M059J (cell line): Measurements from ENCODE around the gene TGIF2. TPM values are rescaled to one million over a fixed set of nuclear protein-coding genes. Genes with fewer than 3 reads are reported as not detected.

ENCODE experiments used
- total RNA-seq: library from RNA; depleted of rRNA; stranded (reverse); fragments of >200 nt; shearing (Covaris generic); gene quantifications from 2 replicates; pipeline ENCODE4 v1.2.3, GENCODE V29; 2014; rRNA removed

TGIF2 gene
- total RNA-seq, 1 experiment from 2014 or later = 23.9 TPM

Other genes with a start within 250 kb of the TGIF2 start
- gene MYL9, start 32.1 kb upstream of the TGIF2 start, total RNA-seq = 29.0 and 39.2 TPM in 2 replicates
- gene RAB5IF, start 32.2 kb downstream of the TGIF2 start, total RNA-seq = 331 and 351 TPM in 2 replicates
- gene SLA2, start 72.6 kb downstream of the TGIF2 start, total RNA-seq = 0.02 TPM in 1 of 2 replicates, not detected in the other
- 49.7 and 50.3 TPM in 2 replicates for gene NDRG3, start 172.5 kb downstream of the TGIF2 start, total RNA-seq
- 73.1 and 84.9 TPM in 2 replicates for gene DSN1, start 200.2 kb downstream of the TGIF2 start, total RNA-seq